ENCODE results near the gene ZNF569.

DNA sequence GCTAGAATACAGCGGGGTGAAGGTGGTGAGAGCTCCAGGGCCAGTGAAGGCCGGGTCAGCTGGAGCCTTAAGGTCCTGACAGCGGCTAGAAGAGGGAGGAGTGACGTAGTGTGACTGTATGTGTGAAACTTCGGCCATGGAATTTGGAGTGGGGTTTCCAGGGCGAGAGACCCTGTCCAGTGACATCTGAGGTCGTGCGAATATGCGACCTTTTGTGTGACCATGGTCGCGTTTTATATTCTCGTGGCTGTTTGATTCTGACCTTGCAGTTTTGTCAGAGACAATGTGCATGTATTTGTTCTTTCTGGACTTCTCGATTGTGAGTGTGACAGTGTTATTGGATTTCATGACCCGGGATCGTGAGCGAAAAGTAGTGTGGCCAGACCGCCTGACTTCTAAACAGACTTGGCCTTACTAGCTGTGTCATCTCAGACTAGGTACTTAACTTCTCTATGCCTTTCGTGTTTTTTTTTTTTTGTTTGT is 405 bp upstream of the ZNF569 start:
- no peak for TF ChIP-seq SIN3A (IDR thresholded peaks at IDR 0.05; ENCODE audit: borderline replicate concordance, insufficient read depth, low read length)
- TF ChIP-seq TAF1 (IDR thresholded peaks at IDR 0.05; ENCODE audit: borderline replicate concordance, insufficient read depth, low read length): no peak
- TF ChIP-seq, protein P1, sequence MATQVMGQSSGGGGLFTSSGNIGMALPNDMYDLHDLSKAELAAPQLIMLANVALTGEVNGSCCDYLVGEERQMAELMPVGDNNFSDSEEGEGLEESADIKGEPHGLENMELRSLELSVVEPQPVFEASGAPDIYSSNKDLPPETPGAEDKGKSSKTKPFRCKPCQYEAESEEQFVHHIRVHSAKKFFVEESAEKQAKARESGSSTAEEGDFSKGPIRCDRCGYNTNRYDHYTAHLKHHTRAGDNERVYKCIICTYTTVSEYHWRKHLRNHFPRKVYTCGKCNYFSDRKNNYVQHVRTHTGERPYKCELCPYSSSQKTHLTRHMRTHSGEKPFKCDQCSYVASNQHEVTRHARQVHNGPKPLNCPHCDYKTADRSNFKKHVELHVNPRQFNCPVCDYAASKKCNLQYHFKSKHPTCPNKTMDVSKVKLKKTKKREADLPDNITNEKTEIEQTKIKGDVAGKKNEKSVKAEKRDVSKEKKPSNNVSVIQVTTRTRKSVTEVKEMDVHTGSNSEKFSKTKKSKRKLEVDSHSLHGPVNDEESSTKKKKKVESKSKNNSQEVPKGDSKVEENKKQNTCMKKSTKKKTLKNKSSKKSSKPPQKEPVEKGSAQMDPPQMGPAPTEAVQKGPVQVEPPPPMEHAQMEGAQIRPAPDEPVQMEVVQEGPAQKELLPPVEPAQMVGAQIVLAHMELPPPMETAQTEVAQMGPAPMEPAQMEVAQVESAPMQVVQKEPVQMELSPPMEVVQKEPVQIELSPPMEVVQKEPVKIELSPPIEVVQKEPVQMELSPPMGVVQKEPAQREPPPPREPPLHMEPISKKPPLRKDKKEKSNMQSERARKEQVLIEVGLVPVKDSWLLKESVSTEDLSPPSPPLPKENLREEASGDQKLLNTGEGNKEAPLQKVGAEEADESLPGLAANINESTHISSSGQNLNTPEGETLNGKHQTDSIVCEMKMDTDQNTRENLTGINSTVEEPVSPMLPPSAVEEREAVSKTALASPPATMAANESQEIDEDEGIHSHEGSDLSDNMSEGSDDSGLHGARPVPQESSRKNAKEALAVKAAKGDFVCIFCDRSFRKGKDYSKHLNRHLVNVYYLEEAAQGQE (IDR thresholded peaks at IDR 0.05; ENCODE audit: insufficient read depth in 1 of 2, low read depth in 2 of 2, low read length in 2 of 2): no peak
- TF ChIP-seq POLR2AphosphoS5 (IDR thresholded peaks at IDR 0.05; ENCODE audit: low read depth, low read length): no peak
